Right renal cortex interstitium (tissue), 3 donors: ENCODE results near the gene LTBP4. TPM values are rescaled to one million over a fixed set of nuclear protein-coding genes. Genes with fewer than 3 reads are reported as not detected.
A peak's percentile ranks its signal among the peaks of the same experiment; 100 is the strongest.

Source experiments
- DNase-seq, 3 donors: peaks; one replicate each; pipeline ENCODE4 v3.0.0-alpha.2; 2013; ENCODE audit warnings: low read depth in 3 of 3, low spot score in 2 of 3
- polyA plus RNA-seq, 3 donors: library from polyadenylated mRNA; unstranded; fragments of 120-200 nt; gene quantifications; one replicate each; pipeline ENCODE4 v1.2.1, GENCODE V29; 2013; ENCODE audit not compliant: insufficient read length in 3 of 3

The LTBP4 gene
- polyA plus RNA-seq, 3 donors: 146 to 189 (median 159) TPM

GRCh38 chr19:40596608-40597328, 4.4 kb upstream of the LTBP4 start:
- DNase-seq: no peak

GRCh38 chr19:40597329-40597838, 3.8 kb upstream of the LTBP4 start:
- DNase-seq: no peak

- peak in 2 of 3 donors; percentile 88 for DNase-seq
Observed at GRCh38 chr19:40598121-40598917, 2.9 kb upstream of the LTBP4 start.

- no peak for DNase-seq
Observed at GRCh38 chr19:40598918-40599307, 2.3 kb upstream of the LTBP4 start.

DNA sequence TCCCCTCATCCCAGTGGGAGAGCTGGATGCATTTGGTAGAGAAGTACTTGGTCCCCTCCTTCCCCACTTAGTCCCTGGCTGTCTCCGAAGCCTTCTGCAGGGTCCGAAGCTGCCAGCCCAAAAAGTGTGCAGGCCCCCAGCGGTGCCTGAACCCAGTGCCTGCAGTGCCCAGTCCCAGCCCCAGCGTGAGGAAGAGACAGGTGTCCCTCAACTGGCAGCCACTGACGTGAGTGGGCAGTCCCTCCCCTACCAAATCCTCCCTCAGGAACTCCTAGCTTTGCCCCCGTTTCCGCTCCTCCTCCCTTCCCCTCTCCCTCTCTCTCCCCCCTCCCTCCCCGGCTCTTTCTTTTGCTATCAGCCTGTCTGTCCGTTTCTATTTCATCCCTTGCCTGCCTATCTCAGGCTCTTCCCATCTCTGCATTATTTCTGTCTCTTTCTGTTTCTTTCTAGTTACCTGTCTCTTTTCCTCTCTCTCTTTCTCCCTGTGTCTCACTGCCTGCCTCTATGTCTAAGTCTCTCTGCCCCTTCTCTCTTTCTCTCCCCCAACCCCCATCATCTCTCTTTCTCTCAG, 1.8 kb upstream of the LTBP4 start:
- DNase-seq: no peak

GRCh38 chr19:40599902-40600569, 1.1 kb upstream of the LTBP4 start:
- no peak for DNase-seq

GRCh38 chr19:40600570-40601133, 517 bp upstream of the LTBP4 start:
- no peak for DNase-seq

DNA sequence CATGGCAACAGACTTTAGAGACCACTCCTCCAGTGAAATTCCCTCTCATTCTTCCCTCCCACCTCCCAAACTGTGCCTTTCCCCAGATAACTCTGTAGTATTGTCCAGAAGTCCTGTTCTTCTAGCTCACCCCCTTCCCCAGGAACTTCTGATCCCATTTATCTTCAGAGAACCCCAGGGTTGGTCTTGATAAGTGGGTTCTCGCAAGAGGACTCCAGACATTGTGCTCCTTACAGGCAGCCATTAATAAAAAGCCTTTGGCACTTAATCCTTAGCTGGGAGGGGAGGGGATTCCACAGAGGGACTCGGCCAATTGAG, 1.9 kb downstream of the LTBP4 start:
- DNase-seq: no peak

- peak; percentile 91 to 96 (median 93) for DNase-seq
Observed at GRCh38 chr19:40603389-40604170, 2.4 kb downstream of the LTBP4 start.

DNA sequence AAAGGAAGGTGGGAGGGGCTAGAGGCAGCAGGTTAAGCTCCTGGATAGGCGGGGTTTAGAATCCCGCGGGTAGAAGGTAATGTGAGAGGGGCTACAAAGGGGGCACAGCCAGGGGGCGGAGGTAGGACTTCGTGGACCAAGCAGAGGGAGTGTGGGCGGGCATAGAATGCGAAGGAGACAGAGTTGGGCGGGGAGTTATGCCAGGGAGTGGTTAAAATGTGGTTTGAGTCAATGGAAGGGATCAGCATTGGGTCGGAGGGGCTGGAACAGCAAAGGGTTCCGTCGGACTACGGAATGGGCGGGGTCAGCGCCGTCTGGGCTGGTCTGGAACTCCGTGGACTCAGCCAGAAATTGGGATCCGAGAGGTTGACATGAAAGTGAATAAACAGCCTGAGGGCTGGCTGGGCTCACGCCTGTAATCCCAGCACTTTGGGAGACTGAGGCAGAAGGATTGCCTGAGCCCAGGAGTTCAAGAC, 3.0 kb downstream of the LTBP4 start:
- DNase-seq: no peak

DNA sequence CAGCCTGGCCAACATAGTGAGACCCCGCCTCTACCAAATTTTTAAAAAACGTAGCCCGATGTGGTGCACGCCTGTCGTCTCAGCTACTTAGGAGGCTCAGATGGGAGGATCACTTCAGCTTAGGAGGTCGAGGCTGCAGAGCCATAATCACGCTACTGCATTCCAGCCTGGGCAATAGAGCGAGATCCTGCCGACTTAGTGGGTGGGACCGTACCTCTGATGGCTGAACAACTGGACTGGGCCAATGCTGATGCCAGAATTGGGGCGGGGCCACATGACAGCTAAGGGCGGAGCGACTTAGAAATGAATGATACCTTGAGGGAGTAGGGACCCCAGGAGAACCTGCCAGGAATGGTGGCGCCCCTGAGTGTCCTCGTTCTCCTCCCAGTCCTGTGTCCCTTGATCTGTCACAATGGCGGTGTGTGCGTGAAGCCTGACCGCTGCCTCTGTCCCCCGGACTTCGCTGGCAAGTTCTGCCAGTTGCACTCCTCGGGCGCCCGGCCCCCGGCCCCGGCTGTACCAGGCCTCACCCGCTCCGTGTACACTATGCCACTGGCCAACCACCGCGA, 3.6 kb downstream of the LTBP4 start:
- no peak for DNase-seq

- DNase-seq: no peak
Observed at GRCh38 chr19:40605216-40605971, 4.2 kb downstream of the LTBP4 start.

DNA sequence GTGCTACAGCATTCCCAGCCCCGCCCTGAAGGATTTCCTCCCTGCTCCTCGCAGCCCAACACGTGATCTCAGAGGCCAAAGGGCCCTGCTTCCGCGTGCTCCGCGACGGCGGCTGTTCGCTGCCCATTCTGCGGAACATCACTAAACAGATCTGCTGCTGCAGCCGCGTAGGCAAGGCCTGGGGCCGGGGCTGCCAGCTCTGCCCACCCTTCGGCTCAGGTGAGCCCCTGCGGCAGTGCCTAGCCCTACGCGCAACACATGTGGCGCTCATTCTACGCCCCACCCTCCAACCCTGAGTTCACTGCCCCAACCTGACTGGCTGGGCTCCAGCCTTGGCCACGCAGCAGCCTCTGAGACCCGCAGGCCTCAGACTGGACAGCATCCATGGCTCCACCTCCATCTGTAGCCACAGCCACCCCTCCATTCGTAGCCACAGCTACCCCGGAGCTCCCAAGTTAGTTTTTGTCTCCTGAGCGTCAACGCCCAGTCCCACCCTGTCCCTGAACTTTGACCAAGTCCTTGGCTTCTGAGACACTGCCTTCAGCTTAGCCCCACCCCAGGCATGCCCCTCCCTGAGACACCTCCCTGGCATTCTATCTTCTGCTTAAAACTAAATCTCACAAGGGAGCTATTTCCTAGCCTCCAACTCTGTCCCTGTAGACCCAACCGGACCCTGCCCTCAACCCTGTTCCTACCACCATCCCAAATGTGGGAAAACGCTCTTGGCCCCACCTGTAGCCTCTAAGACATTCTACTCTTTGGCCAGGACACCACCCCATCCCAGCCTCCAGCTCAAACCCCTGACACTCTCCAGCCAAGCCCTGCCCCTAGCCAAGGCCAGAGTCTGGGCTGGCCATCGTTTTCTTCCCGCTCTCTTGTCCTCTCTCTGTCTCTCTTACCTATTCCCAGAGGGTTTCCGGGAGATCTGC, 6.4 kb downstream of the LTBP4 start:
- no peak for DNase-seq

DNA sequence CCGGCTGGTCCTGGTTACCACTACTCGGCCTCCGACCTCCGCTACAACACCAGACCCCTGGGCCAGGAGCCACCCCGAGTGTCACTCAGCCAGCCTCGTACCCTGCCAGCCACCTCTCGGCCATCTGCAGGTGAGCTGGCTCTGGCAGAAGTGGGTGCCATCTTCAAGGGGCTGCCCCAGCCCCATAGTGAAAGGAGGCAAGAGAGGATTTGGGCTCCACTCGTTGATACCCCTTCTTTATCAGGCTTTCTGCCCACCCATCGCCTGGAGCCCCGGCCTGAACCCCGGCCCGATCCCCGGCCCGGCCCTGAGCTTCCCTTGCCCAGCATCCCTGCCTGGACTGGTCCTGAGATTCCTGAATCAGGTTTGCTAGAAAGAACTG, 7.1 kb downstream of the LTBP4 start:
- no peak for DNase-seq

DNA sequence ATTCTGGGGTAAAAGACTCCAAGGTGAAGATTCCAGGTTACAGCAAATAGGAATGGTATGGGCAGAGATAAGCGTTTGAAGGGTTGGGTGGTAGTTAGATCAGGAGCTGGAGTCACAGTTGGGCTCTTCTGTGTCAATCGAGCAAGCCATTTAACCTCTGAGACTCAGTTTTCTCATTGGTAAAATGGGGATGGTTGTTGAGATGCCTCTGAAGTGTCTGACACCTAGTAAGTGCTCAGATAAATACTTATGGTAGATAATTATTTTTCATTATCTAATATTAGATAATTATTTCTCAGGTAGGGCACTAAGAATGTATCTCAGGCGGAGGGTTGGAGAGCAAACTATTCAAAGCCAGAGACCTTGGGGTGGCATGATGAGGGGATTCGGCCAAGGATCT, 7.8 kb downstream of the LTBP4 start:
- no peak for DNase-seq

DNA sequence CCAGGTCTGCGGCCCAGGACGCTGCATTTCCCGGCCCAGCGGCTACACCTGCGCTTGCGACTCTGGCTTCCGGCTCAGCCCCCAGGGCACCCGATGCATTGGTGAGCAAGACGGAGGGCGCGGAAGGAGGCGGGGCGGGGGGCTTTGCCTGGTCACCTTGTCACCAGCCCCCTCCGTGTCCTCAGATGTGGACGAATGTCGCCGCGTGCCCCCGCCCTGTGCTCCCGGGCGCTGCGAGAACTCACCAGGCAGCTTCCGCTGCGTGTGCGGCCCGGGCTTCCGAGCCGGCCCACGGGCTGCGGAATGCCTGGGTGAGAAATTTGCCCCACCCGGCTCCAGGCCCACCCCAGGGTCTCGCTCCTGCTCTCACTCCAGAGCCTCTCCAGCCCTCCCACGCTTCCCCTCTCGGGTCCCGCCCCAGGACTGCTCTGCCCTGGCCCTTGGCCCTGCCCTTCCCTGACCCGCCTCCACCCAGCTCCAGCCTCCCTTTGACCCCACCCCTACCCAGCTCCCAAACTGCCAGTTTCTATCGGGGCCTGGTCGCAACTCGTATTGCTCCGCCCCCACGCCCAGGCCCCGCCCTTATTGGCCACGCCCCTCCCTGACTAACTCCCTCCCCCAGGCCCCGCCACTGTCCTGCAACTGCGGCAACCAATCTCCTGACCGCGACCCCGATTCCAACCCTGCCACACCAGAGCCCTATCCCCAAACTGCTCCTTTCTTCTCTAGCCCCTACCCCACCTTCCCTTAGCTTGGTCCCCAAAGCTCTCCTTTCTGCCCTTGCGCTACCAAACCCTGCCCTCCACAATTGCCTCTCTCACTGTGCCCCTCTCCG, 8.6 kb downstream of the LTBP4 start:
- DNase-seq: no peak
